H1 (cell line): Measurements from ENCODE around the gene KIF3B. TPM values are rescaled to one million over a fixed set of nuclear protein-coding genes. Genes with fewer than 3 reads are reported as not detected.

Source experiments
- CTCF ChIA-PET: fragments of 300-600 bp; sonication (Branson Sonifier 250); formaldehyde crosslinking; loops from one replicate; lab custom pipeline; 2021; ENCODE audit not compliant: partially characterized antibody; lab: Charles Lee
- POLR2A ChIA-PET: fragments of 300-600 bp; sonication (Branson Sonifier 250); formaldehyde crosslinking; loops from one replicate; lab custom pipeline; 2021; ENCODE audit warnings: inconsistent platforms; ENCODE audit not compliant: partially characterized antibody; lab: Charles Lee
- DNase-seq, 2 experiments: peaks; one replicate each; pipeline versions ENCODE4 v3.0.0 to v3.0.0-alpha.2; 2010 to 2022; ENCODE audit warnings: low spot score in 2 of 2, low read depth in 1 of 2, mixed read lengths in 1 of 2
- FAIRE-seq: peaks from 2 replicates; lab custom pipeline; 2011; peaks lifted over from hg19 to GRCh38; lab: Jason Lieb, UNC
- H2AFZ ChIP-seq: 2 replicates; pipeline ENCODE4 v1.8.1; 2012; ENCODE audit warnings: low read length, inconsistent platforms
- H2AK5ac ChIP-seq: 2 replicates; pipeline ENCODE4 v1.6.1; 2013; ENCODE audit warnings: low read depth, low read length
- H2BK120ac ChIP-seq: replicated peaks from 2 replicates; pipeline ENCODE3; 2013; ENCODE audit warnings: low read depth, low read length, inconsistent platforms
- H2BK12ac ChIP-seq: 2 replicates; pipeline ENCODE4 v1.6.1; 2013; ENCODE audit warnings: low read depth, low read length
- H2BK15ac ChIP-seq: 2 replicates; pipeline ENCODE4 v1.6.1; 2013; ENCODE audit warnings: low read length
- H2BK20ac ChIP-seq: 2 replicates; pipeline ENCODE4 v1.6.1; 2013; ENCODE audit warnings: low read length
- H2BK5ac ChIP-seq: 2 replicates; pipeline ENCODE4 v1.6.1; 2013; ENCODE audit warnings: low read depth, low read length
- H3K14ac ChIP-seq: 2 replicates; pipeline ENCODE4 v1.6.1; 2013; ENCODE audit warnings: inconsistent platforms; ENCODE audit not compliant: insufficient read length
- H3K18ac ChIP-seq: 2 replicates; pipeline ENCODE4 v1.6.1; 2013; ENCODE audit warnings: low read length; ENCODE audit errors: extremely low read depth
- H3K23ac ChIP-seq: 2 replicates; pipeline ENCODE4 v1.6.1; 2013; ENCODE audit warnings: inconsistent platforms; ENCODE audit not compliant: insufficient read length
- H3K23me2 ChIP-seq: 2 replicates; pipeline ENCODE4 v1.6.1; 2013; ENCODE audit warnings: low read depth, low read length
- H3K27ac ChIP-seq: 2 replicates; pipeline ENCODE4 v1.6.1; 2011; ENCODE audit warnings: low read depth, low read length, inconsistent platforms
- H3K27me3 ChIP-seq, 4 experiments: replicated peaks in 1 of 4; 1 replicate in 1 of 4; 2 replicates in 3 of 4; pipeline versions ENCODE4 v1.6.1 to v1.8.1; 2011 to 2013; ENCODE audit warnings: low read length in 3 of 4, mild to moderate bottlenecking in 3 of 4, inconsistent platforms in 2 of 4, mixed read lengths in 2 of 4, moderate library complexity in 1 of 4; ENCODE audit not compliant: control insufficient read depth in 3 of 4, insufficient read depth in 3 of 4; ENCODE audit errors: extremely low read depth in 1 of 4
- H3K36me3 ChIP-seq, 4 experiments: 2 replicates each; pipeline versions ENCODE4 v1.6.1 to v1.8.1; 2011 to 2013; ENCODE audit warnings: mild to moderate bottlenecking in 4 of 4, low read length in 3 of 4, moderate library complexity in 2 of 4, control low read depth in 1 of 4, inconsistent platforms in 1 of 4; ENCODE audit not compliant: insufficient read depth in 4 of 4, control insufficient read depth in 2 of 4
- H3K4ac ChIP-seq: replicated peaks from 2 replicates; pipeline ENCODE3; 2013; ENCODE audit warnings: low read length, low read depth, mixed read lengths, inconsistent platforms; ENCODE audit not compliant: insufficient read length
- H3K4me1 ChIP-seq, 4 experiments: replicated peaks in 1 of 4; 1 replicate in 1 of 4; 2 replicates in 3 of 4; pipeline versions ENCODE4 v1.6.1 to v1.8.1; 2011 to 2013; ENCODE audit warnings: low read length in 3 of 4, inconsistent platforms in 2 of 4, mixed read lengths in 1 of 4; ENCODE audit not compliant: insufficient read depth in 4 of 4, control insufficient read depth in 3 of 4
- H3K4me2 ChIP-seq, 2 experiments: 2 replicates each; pipeline versions ENCODE4 v1.6.1 to v1.8.1; 2011 to 2013; ENCODE audit warnings: low read depth in 2 of 2, low read length in 2 of 2, control low read depth in 1 of 2, inconsistent platforms in 1 of 2, mild to moderate bottlenecking in 1 of 2; ENCODE audit not compliant: insufficient read depth in 1 of 2
- H3K4me3 ChIP-seq, 4 experiments: fragments of 200-600, 300-600 bp in 1 of 4; sonication (generic), shearing (Covaris generic), sonication (Bioruptor Twin) in 1 of 4; 2 replicates each; pipeline versions ENCODE4 v1.5.1 to v1.8.1; 2011 to 2016; ENCODE audit warnings: low read length in 4 of 4, low read depth in 3 of 4, control low read depth in 2 of 4, inconsistent platforms in 2 of 4, mild to moderate bottlenecking in 2 of 4, mixed read lengths in 1 of 4, moderate library complexity in 1 of 4; ENCODE audit not compliant: insufficient read depth in 2 of 4; ENCODE audit errors: extremely low read depth in 1 of 4
- H3K56ac ChIP-seq: replicated peaks from 2 replicates; pipeline ENCODE3; 2013; ENCODE audit warnings: low read depth, mild to moderate bottlenecking, mixed read lengths, low read length, inconsistent platforms; ENCODE audit not compliant: insufficient read length
- H3K79me1 ChIP-seq: 2 replicates; pipeline ENCODE4 v1.6.1; 2013; ENCODE audit warnings: low read depth, low read length, control low read depth
- H3K79me2 ChIP-seq, 2 experiments: 2 replicates each; pipeline versions ENCODE4 v1.6.1 to v1.8.1; 2012 to 2013; ENCODE audit warnings: low read length in 2 of 2, mild to moderate bottlenecking in 2 of 2, inconsistent platforms in 1 of 2; ENCODE audit not compliant: insufficient read depth in 2 of 2, control insufficient read depth in 1 of 2
- H3K9ac ChIP-seq, 4 experiments: replicated peaks in 1 of 4; 1 replicate in 1 of 4; 2 replicates in 3 of 4; pipeline versions ENCODE4 v1.6.1 to v1.8.1; 2011 to 2013; ENCODE audit warnings: low read depth in 3 of 4, low read length in 3 of 4, control low read depth in 2 of 4, mild to moderate bottlenecking in 2 of 4, moderate library complexity in 2 of 4, inconsistent platforms in 1 of 4; ENCODE audit errors: extremely low read depth in 1 of 4
- H3K9me3 ChIP-seq, 2 experiments: 2 replicates each; pipeline versions ENCODE4 v1.6.1 to v1.8.1; 2012 to 2013; ENCODE audit warnings: mild to moderate bottlenecking in 2 of 2, moderate library complexity in 2 of 2, control low read depth in 1 of 2, inconsistent platforms in 1 of 2, low read depth in 1 of 2, low read length in 1 of 2, mixed read lengths in 1 of 2; ENCODE audit not compliant: insufficient read depth in 2 of 2
- H4K20me1 ChIP-seq, 2 experiments: replicated peaks in 1 of 2; 2 replicates each; pipeline versions ENCODE3 to v1.8.1; 2011 to 2013; ENCODE audit warnings: inconsistent platforms in 2 of 2, low read length in 2 of 2, mild to moderate bottlenecking in 1 of 2; ENCODE audit not compliant: insufficient read depth in 2 of 2, control insufficient read depth in 1 of 2
- H4K5ac ChIP-seq: 2 replicates; pipeline ENCODE4 v1.6.1; 2013; ENCODE audit warnings: low read length, low read depth, mixed read lengths, inconsistent platforms; ENCODE audit not compliant: insufficient read length
- H4K8ac ChIP-seq: 2 replicates; pipeline ENCODE4 v1.8.0; 2013; ENCODE audit warnings: mild to moderate bottlenecking, moderate library complexity, low read length, inconsistent platforms; ENCODE audit not compliant: insufficient read depth; ENCODE audit errors: extremely low read depth
- H4K91ac ChIP-seq: replicated peaks from 2 replicates; pipeline ENCODE3; 2013; ENCODE audit warnings: low read length, mixed read lengths, inconsistent platforms; ENCODE audit not compliant: insufficient read length
- CEBPB ChIP-seq: IDR thresholded peaks from 2 replicates; pipeline ENCODE4 v1.6.1; 2012; ENCODE audit warnings: low read depth, low read length
- TBP ChIP-seq: IDR thresholded peaks from 2 replicates; pipeline ENCODE4 v1.6.1; 2011; ENCODE audit warnings: low read depth, low read length, improper control_type of control experiment
- WGBS, 2 experiments: shearing (Covaris generic) in 1 of 2; methylation state at CpG; one replicate each; pipeline versions ENCODE4 v1.1.6 to v1.1.7; 2013 to 2015; ENCODE audit warnings: low lambda C conversion rate in 2 of 2, mixed read lengths in 2 of 2, inconsistent platforms in 1 of 2, low coverage in 1 of 2, missing lambda C conversion rate in 1 of 2; ENCODE audit not compliant: insufficient replicate concordance in 2 of 2, insufficient coverage in 1 of 2, insufficient read length in 1 of 2; ENCODE audit errors: extremely low coverage in 1 of 2, missing lambda C conversion rate in 1 of 2; 5-methylcytosine and 5-hydroxymethylcytosine counted together
- polyA plus RNA-seq, 7 experiments: library from polyadenylated mRNA; depleted of rRNA in 3 of 7; stranded (reverse) in 5 of 7; unstranded in 2 of 7; fragments of >200 nt in 5 of 7; fragments of 200-250 nt in 2 of 7; gene quantifications; 1 replicate in 5 of 7; 2 replicates in 1 of 7; 4 replicates in 1 of 7; pipeline versions ENCODE4 v1.2.1 to v1.2.3, GENCODE V29; 2011 to 2013; ENCODE audit warnings: missing spikeins in 2 of 7, mixed read lengths in 2 of 7
- total RNA-seq: library from RNA; stranded (reverse); fragmentation: NEBNext Ultra II Directional; extraction: Animal tissue kit (Norgen Biotek cat#: 25700); gene quantifications from 2 replicates; pipeline ENCODE4 v1.2.1, GENCODE V29; 2021

Gene KIF3B
- total and polyA plus RNA-seq, 2 of the 8 experiments (the other 6 are each of a cell fraction or from before 2014, with no cell fraction given): 10.1 to 22.4 TPM

GRCh38 chr20:32332614-32333013 lies 55.2 kb downstream of the KIF3B start:
- Histone ChIP-seq H3K23me2 (no peaks in the 10 kb centered on the region), H3K4me3 (no peak overlapping the region), H3K23ac (no peak overlapping the region), H3K27me3 (no peaks in the 10 kb centered on the region), H2BK12ac (no peak overlapping the region), H3K14ac (no peak overlapping the region), H3K9me3 (no peaks in the 10 kb centered on the region), H3K79me2 (no peaks in the 10 kb centered on the region), H3K4me1 (no peaks in the 10 kb centered on the region), H3K79me1 (no peaks in the 10 kb centered on the region), H3K4ac (no peak overlapping the region), H2BK20ac (no peak overlapping the region), H2BK5ac (no peak overlapping the region), H3K27ac (no peak overlapping the region), H2BK120ac (no peak overlapping the region), H3K18ac (no peak overlapping the region), H2BK15ac (no peak overlapping the region), H3K9ac (no peak overlapping the region), H2AFZ (no peak overlapping the region), H4K8ac (no peak overlapping the region), H3K4me2 (no peak overlapping the region), H3K36me3 (peaks cover 0 to 12% (median 5%) of the 10 kb centered on the region in 4 experiments; a peak in 5 of 8 replicates), H4K5ac (no peak overlapping the region), H3K56ac (no peak overlapping the region), H4K91ac (no peak overlapping the region), H2AK5ac (no peak overlapping the region), H4K20me1 (peaks cover 0 to 4% of the 10 kb centered on the region in 2 experiments)
- FAIRE-seq (no peak), DNase-seq (no peak)
- 88% methylated on average over 3 of the region's 3 CpGs; no CpG with 5 or more reads in 1 of the 2 experiments for WGBS, 2 experiments
- CTCF ChIA-PET: interaction anchor here (0.7 to 1.3 kb wide), 4 partner anchors 12 to 146 kb away, joined by 3 to 4 read pairs (median 3); no protein-coding TSS in a partner anchor
- POLR2A ChIA-PET: no interaction called here
- TF ChIP-seq CEBPB (no peak), TBP (no peak)
